OCI-LY1 (cell line): Measurements from ENCODE around the gene GNAO1.

Experiments used
- H2AFZ ChIP-seq: fragments of 200-600 bp; sonication (generic), shearing (Covaris generic); 2 replicates; pipeline ENCODE4 v1.6.0; 2014; ENCODE audit warnings: antibody characterized with exemption, mild to moderate bottlenecking, low read length
- H3F3A ChIP-seq: fragments of 200-600 bp; sonication (generic), shearing (Covaris generic); 2 replicates; pipeline ENCODE4 v1.6.0; 2014; ENCODE audit warnings: mild to moderate bottlenecking, antibody characterized with exemption, low read length, moderate library complexity; ENCODE audit not compliant: insufficient read depth
- H3K27ac ChIP-seq: fragments of 200-600 bp; sonication (generic); 2 replicates; pipeline ENCODE4 v1.5.1; 2014; ENCODE audit warnings: low read length, mixed run types, mild to moderate bottlenecking, low read depth; ENCODE audit not compliant: poor library complexity, severe bottlenecking
- H3K27me3 ChIP-seq: fragments of 200-600 bp; sonication (generic); 2 replicates; pipeline ENCODE4 v1.6.0; 2014; ENCODE audit warnings: antibody characterized with exemption, mild to moderate bottlenecking, low read length, moderate library complexity; ENCODE audit not compliant: insufficient read depth
- H3K36me3 ChIP-seq: fragments of 200-600 bp; sonication (generic); 2 replicates; pipeline ENCODE4 v1.6.1; 2014; ENCODE audit warnings: mild to moderate bottlenecking, antibody characterized with exemption, low read length, moderate library complexity, mixed read lengths; ENCODE audit not compliant: insufficient read depth
- H3K4me1 ChIP-seq: fragments of 200-600 bp; sonication (generic); 2 replicates; pipeline ENCODE4 v1.5.1; 2014; ENCODE audit warnings: mild to moderate bottlenecking, low read length, moderate library complexity; ENCODE audit not compliant: insufficient read depth, severe bottlenecking
- H3K4me2 ChIP-seq: fragments of 200-600 bp; sonication (generic), shearing (Covaris generic); 2 replicates; pipeline ENCODE4 v1.6.1; 2014; ENCODE audit warnings: low read length
- H3K4me3 ChIP-seq: fragments of 200-600 bp; sonication (generic); 2 replicates; pipeline ENCODE4 v1.5.1; 2014; ENCODE audit warnings: low read length, low read depth, mild to moderate bottlenecking, mixed read lengths; ENCODE audit not compliant: poor library complexity, severe bottlenecking
- H3K79me2 ChIP-seq: fragments of 200-600 bp; shearing (Covaris generic); 2 replicates; pipeline ENCODE4 v1.6.1; 2016; ENCODE audit warnings: mixed run types, low read length, mixed read lengths; ENCODE audit not compliant: insufficient read depth
- H3K9ac ChIP-seq: fragments of 200-600 bp; sonication (generic), shearing (Covaris generic); 2 replicates; pipeline ENCODE4 v1.6.1; 2014; ENCODE audit warnings: mild to moderate bottlenecking, low read length, mixed read lengths
- H3K9me2 ChIP-seq: fragments of 200-600 bp; sonication (generic), shearing (Covaris generic); 2 replicates; pipeline ENCODE4 v1.6.1; 2014; ENCODE audit warnings: low read depth, mild to moderate bottlenecking, low read length, mixed read lengths
- H3K9me3 ChIP-seq: fragments of 200-600 bp; shearing (Covaris generic); 2 replicates; pipeline ENCODE4 v1.6.1; 2014; ENCODE audit warnings: low read length, mixed read lengths
- H4K20me1 ChIP-seq: fragments of 200-600 bp; sonication (generic), shearing (Covaris generic); 2 replicates; pipeline ENCODE4 v1.6.0; 2016; ENCODE audit warnings: mild to moderate bottlenecking, low read length; ENCODE audit not compliant: insufficient read depth
- CTCF ChIP-seq: fragments of 200-600 bp; sonication (generic), shearing (Covaris generic); IDR thresholded peaks from 2 replicates; pipeline ENCODE4 v1.5.1; 2017; ENCODE audit warnings: mild to moderate bottlenecking, antibody characterized with exemption, low read length, moderate library complexity, mixed read lengths
- EZH2 ChIP-seq: fragments of 200-600 bp; sonication (generic), shearing (Covaris generic); IDR thresholded peaks from 2 replicates; pipeline ENCODE4 v1.8.0; 2017; ENCODE audit warnings: borderline replicate concordance, mixed run types, mild to moderate bottlenecking, antibody characterized with exemption, low read length, moderate library complexity, mixed read lengths

GNAO1 gene

DNA sequence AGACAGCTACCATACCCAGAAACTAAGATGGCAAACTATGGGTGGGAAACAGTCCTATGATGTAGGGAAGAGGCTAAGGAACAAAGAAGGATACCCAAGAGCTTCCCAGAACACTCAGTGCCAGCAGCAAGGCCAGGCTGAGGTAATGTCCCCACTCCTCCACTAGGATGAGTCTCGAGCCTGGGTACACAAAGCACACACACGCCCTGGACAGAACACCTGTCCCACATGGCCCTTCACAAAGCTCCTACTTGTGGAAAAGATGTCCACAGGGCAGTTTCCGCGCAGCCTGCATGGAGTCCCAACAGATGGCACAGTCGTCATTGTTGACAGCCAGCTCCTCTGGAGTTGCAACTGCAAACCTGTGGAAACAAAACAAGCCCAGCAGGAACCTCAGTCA, 210.2 kb downstream of the GNAO1 start:
- Histone ChIP-seq H3K36me3 (peaks cover 65% of the 10 kb centered on the region), H3K9me2 (no peaks in the 10 kb centered on the region), H3K79me2 (no peaks in the 10 kb centered on the region), H2AFZ (no peak overlapping the region), H4K20me1 (no peaks in the 10 kb centered on the region), H3K27ac (no peak overlapping the region), H3K9me3 (no peaks in the 10 kb centered on the region), H3K27me3 (no peaks in the 10 kb centered on the region), H3K4me3 (no peak overlapping the region), H3K9ac (no peak overlapping the region), H3F3A (no peaks in the 10 kb centered on the region), H3K4me2 (no peak overlapping the region), H3K4me1 (no peaks in the 10 kb centered on the region)
- TF ChIP-seq CTCF (peak; percentile 27; the same call in 1 of the 2 replicates), EZH2 (no peak)

- H3F3A ChIP-seq = no peaks in the 10 kb centered on the region
- no peaks in the 10 kb centered on the region for H3K4me1 ChIP-seq
- no peaks in the 10 kb centered on the region for H3K27me3 ChIP-seq
- H3K79me2 ChIP-seq = no peaks in the 10 kb centered on the region
- H3K9me2 ChIP-seq = no peaks in the 10 kb centered on the region
- H3K27ac ChIP-seq = no peak overlapping the region
- no peaks in the 10 kb centered on the region for H4K20me1 ChIP-seq
- no peaks in the 10 kb centered on the region for H3K9me3 ChIP-seq
- H3K4me3 ChIP-seq = no peak overlapping the region
- H3K9ac ChIP-seq = no peak overlapping the region
- no peak for TF ChIP-seq EZH2
- TF ChIP-seq CTCF = no peak
- H2AFZ ChIP-seq = no peak overlapping the region
- H3K4me2 ChIP-seq = no peak overlapping the region
- H3K36me3 ChIP-seq = peaks cover 76% of the 10 kb centered on the region
Measured at GRCh38 chr16:56405977-56406672, 214.8 kb downstream of the GNAO1 start.
